Islet of Langerhans (tissue), 1 donor: ENCODE results near the gene TOGARAM1.

Experiments
- FAIRE-seq: peaks from one replicate; lab custom pipeline; 2011; peaks lifted over from hg19 to GRCh38; lab: Jason Lieb, UNC

TOGARAM1 gene

DNA sequence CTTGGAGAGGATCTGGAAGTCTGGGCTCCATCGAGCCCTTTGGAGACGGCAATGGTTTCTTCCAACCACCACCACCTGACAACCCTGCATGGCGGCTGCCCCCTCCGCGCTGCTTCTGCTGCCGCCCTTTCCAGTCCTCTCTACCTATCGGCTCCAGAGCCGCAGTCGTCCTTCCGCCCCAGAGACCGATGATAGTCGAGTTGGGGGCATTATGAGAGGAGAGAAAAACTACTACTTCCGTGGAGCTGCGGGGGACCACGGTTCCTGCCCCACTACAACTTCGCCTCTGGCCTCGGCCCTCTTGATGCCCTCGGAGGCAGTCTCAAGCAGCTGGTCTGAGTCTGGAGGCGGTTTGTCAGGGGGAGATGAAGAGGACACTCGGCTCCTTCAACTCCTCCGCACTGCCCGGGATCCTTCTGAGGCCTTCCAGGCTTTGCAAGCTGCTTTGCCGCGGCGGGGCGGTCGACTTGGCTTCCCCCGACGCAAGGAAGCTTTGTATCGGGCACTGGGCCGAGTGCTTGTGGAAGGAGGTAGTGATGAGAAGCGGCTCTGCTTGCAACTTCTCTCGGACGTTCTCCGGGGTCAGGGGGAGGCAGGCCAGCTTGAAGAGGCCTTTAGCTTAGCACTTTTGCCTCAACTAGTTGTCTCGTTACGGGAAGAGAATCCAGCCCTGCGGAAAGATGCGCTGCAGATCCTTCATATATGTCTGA is 499 bp downstream of the TOGARAM1 start:
- no peak for FAIRE-seq

GRCh38 chr14:44963044-44963528 is 1.1 kb downstream of the TOGARAM1 start:
- no peak for FAIRE-seq

- FAIRE-seq, result no peak
These were observed 1.9 kb downstream of the TOGARAM1 start for GRCh38 chr14:44963775-44964380.

DNA sequence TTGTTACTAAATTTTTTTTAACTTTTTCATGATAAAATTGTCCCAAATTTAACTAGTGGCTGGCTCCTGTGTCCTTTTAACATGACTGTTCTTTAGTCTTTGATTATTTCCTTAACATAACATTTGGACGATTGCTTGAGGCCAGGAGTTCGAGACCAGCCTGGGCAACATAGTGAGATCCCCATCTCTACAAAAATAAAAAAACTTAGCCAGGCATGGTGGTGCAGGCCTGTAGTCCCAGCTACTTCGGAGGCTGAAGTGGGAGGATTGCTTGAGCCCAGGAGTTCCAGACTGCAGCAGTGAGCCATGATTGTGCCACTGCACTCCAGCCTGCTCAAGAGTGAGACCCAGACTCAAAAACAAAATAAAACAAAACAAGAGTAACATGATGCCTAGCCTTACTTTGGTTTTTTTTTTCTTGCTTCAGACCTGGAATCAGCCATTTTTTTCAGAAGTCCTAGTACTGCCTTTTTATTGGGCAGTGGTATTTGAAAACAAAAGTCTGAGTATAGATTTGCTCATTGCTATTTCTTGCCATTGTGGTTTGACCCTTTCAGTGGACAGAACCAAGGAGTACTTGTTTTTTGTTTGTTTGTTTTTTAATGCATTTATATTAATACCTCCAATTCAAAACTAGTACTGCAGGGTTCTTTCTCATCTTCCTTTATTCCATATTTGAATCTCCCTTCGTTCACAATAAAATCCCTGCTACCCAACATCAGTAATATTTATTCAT is 4.8 kb downstream of the TOGARAM1 start:
- FAIRE-seq, result no peak

GRCh38 chr14:44968714-44969113 is 6.7 kb downstream of the TOGARAM1 start:
- no peak for FAIRE-seq

DNA sequence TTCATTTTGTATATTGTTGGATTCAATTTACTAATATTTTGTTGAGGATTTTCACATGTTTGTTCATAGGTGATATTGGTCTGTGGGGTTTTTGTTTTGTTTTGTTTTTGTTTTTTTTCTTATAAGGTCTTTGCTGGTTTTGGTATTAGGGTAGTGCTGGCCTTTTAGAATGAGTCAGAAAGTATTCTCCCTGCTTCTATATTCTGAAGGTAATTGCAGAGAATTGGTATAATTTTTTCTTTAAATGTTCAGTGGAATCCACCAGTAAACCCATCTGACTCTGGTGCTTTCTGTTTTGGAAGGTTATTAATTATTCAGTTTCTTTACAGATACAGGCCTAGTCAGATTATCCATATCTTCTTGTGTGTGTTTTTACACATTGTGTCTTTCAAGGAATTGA is 8.9 kb downstream of the TOGARAM1 start:
- FAIRE-seq, result peak; percentile 58

DNA sequence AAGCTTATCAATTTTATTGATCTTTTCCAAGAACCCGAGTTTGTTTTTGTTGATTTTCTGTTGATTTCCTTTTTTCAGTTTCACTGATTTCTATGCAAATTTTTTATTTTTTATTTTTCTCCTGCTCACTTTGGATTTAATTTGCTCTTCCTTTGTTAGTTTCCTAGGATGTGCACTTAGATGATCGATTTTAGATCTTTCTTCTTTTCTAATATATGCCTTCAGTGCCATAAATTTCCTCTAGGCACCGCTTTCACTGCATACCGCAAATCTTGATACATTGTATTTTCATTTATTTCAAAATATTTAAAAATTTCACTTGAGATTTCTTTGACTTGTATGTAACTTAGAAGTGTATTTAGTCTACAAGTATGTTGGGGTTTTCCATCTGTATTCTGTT is 9.5 kb downstream of the TOGARAM1 start:
- no peak for FAIRE-seq

DNA sequence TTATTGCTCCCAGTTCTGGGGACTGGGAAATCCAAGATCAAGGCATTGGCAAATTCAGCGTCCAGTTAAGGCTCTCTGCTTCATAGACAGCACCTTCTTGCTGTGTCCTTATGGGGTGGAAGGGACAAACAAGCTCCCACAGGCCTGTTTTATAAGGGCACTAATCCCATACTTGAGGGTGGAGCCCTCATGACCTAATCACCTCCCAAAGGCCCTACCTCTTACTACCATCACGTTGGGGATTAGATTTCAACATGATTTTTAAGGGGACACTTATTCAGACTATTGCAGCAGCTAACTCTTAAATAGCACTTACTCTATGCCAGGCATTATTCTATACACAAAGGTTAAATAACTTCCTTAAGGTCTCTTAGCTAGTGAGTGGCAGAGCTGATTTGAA is 17.3 kb downstream of the TOGARAM1 start:
- FAIRE-seq, result no peak

DNA sequence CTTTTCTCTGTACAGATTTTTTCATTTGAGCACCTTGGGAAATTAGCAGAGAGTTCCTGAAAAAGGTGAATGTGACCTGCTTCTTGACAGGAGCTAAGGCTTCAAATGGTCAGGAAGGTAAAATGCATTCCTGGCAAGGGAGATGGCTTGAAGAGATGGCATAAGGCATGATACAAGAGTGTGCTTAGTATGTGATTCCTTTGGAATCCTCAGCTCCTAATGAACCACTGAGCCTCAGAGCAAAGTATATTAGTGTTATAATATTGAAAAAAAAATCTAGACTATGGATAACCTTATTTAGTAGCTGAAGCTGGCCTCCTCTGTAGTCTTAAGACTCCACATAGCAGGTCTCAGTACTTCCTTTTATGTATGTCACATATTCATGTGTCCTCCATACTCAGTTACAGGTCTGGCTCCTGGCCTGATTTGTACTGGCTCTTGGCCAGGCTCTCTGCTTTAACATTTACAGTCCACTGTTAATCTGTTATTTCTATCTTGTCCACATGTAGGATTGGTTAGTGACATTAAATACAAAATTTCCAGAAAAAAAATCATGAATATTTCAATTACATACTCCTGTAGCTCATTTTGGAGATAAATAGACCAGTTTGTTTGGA is 17.9 kb downstream of the TOGARAM1 start:
- peak; percentile 88 for FAIRE-seq

GRCh38 chr14:44981198-44981597 is 19.2 kb downstream of the TOGARAM1 start:
- FAIRE-seq, result peak; percentile 17

- no peak for FAIRE-seq
These were observed 20.6 kb downstream of the TOGARAM1 start for GRCh38 chr14:44982594-44982993.

GRCh38 chr14:44988694-44989093 is 26.7 kb downstream of the TOGARAM1 start:
- FAIRE-seq, result no peak

- FAIRE-seq, result no peak
These were observed 27.8 kb downstream of the TOGARAM1 start for GRCh38 chr14:44989497-44990440.

DNA sequence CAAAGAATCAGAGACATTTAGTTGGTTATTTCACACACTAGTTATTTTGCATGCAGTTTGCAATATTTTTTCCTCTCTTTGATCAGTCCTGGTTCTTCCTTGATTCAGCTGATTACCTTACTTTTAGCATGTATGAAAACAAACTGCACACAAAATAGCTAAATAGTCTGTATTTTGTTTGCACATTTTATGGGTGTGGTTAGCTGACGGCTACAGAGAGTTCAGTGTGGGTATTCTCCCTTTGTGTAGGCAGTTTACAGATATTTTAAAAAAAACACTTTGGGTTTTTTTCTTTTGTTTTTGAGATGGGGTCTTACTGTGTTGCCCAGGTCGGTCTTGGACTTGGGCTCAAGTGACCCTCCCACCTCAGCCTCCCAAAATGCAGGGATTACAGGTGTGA is 28.5 kb downstream of the TOGARAM1 start:
- FAIRE-seq, result no peak

DNA sequence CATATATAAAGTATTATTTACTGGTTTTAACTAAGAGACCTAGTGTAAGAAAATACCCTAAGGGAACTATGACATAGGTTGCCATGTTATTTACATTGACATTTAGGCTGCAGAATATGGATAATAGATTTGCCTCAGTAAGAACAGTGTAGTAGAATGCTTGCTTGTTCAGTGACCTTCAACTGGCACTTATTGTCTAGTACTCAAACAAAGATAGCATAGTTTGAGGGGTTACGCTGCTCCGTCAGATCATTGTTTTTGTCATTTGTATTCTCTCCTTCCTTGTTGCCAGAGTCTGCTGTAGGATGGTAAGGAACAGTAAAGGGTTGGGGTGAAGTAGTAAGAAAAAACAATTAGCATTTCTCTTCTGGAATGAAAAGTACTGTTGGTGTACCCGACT is 33.2 kb downstream of the TOGARAM1 start:
- no peak for FAIRE-seq

- FAIRE-seq, result peak; percentile 64
These were observed 33.8 kb downstream of the TOGARAM1 start for GRCh38 chr14:44995770-44996294.

DNA sequence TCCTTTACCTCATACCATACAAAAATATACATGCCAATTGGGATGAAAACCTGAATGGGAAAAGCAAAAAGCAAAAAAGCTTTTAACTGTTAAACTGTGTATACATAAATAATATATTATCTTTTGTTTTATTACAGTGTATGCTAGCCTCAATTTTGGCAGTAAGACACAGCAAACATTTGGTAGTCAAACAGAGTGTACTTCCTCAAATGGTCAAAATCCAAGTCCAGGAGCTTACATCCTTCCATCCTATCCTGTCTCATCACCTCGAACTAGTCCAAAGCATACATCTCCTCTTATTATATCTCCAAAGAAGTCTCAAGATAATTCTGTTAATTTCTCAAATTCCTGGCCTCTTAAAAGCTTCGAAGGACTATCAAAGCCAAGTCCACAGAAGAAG is 41.9 kb downstream of the TOGARAM1 start:
- no peak for FAIRE-seq

DNA sequence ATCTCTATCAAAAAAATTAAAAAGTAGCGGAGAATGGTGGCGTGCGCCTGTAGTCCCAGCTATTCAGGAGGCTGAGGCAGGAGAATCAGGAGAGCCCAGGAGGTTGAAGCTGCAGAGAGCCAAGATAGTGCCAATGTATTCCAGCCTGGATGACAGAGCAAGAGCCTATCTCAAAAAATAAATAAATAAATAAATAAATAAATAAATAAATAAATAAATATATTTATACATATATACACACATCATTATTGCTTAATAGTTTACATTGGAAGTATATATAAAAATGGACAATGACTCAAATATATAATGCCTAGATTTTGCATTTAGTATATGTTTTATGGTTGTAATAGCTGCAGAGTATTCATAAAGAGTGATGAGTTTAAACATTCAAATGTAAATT is 53.1 kb downstream of the TOGARAM1 start:
- FAIRE-seq, result peak; percentile 13

DNA sequence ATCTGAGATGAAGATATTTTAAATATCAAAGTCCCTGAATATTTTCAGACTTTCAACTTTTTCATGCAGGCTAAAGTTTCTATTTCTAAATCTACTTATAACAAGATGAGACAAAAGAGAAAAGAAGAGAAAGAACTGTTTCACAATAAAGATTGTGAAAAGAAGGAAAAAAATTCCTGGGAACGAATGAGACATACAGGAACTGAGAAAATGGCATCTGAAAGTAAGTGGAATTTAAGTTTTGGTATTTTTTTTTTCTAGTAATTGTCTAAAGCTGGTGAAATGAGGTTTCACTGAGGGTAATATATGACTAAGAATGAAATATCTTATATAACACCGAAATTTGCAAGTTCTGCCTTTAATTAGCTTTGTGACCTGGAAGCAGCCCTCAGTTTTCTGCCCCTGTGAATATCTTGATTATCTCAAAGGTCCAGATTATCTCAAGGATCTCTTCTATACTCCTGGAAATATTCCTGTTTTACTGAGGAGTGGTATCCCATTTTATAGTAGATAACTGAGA is 66.2 kb downstream of the TOGARAM1 start:
- FAIRE-seq, result peak; percentile 27

- FAIRE-seq, result no peak
These were observed 72.7 kb downstream of the TOGARAM1 start for GRCh38 chr14:45034730-45035129.

DNA sequence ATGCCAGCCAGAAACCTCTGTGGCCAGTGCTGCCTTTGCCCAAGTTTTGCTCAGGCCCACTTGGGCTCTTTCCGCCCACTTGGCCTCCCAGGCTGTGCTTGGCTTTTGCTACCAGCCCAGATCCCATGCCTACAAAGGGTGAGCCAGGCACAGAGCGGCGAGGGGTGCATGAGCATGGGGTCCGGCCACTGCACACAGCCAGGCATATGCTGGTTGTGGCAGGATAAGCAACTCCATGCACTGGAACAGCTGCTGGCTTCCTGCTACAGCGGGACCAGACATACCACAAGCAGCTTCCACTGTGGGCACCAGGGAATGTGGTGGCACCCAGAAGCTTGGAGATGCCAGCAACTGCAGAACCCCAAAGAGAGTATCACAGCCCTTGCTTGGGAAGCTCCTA is 76.3 kb downstream of the TOGARAM1 start:
- FAIRE-seq, result no peak
